Stimulated activated CD4-positive, alpha-beta T cell treated with anti-CD3 and anti-CD28 coated beads, Interleukin-4, amount 100 ng/mL, for 48 hours (primary cell): Measurements from ENCODE around the gene SSU72.
"Not testable (repeated sequence)": the region's sequence is repeated elsewhere in the genome, so short reads cannot be mapped to it uniquely, and the experiment has no call there.

Source experiments
- DNase-seq, 2 donors: peaks; one replicate each; pipeline ENCODE4 v3.0.0-alpha.2; 2020; ENCODE audit warnings: low read depth in 2 of 2

SSU72 gene

GRCh38 chr1:1529321-1529720, 45.3 kb downstream of the SSU72 start:
- DNase-seq = no peak

- DNase-seq = no peak
Observed at GRCh38 chr1:1528301-1529267, 46.1 kb downstream of the SSU72 start.

- no peak for DNase-seq
Observed at GRCh38 chr1:1527092-1527816, 47.4 kb downstream of the SSU72 start.

- DNase-seq = not testable (repeated sequence)
Observed at GRCh38 chr1:1526476-1526875, 48.2 kb downstream of the SSU72 start.

- not testable (repeated sequence) for DNase-seq
Observed at GRCh38 chr1:1524750-1525383, 49.8 kb downstream of the SSU72 start.

- not testable (repeated sequence) for DNase-seq
Observed at GRCh38 chr1:1523651-1524050, 51.0 kb downstream of the SSU72 start.

GRCh38 chr1:1523226-1523625, 51.4 kb downstream of the SSU72 start:
- not testable (repeated sequence) for DNase-seq

GRCh38 chr1:1522536-1522935, 52.1 kb downstream of the SSU72 start:
- not testable (repeated sequence) for DNase-seq

- DNase-seq = no peak
Observed at GRCh38 chr1:1521331-1521730, 53.3 kb downstream of the SSU72 start.

GRCh38 chr1:1519805-1520505, 54.7 kb downstream of the SSU72 start:
- DNase-seq = not testable (repeated sequence)

- not testable (repeated sequence) for DNase-seq
Observed at GRCh38 chr1:1518621-1519007, 56.0 kb downstream of the SSU72 start.

GRCh38 chr1:1517973-1518620, 56.6 kb downstream of the SSU72 start:
- no peak for DNase-seq

- DNase-seq = not testable (repeated sequence)
Observed at GRCh38 chr1:1516923-1517322, 57.7 kb downstream of the SSU72 start.

GRCh38 chr1:1514376-1514775, 60.3 kb downstream of the SSU72 start:
- DNase-seq = not testable (repeated sequence)

GRCh38 chr1:1513675-1514074, 61.0 kb downstream of the SSU72 start:
- DNase-seq = not testable (repeated sequence)

- DNase-seq = not testable (repeated sequence)
Observed at GRCh38 chr1:1512425-1512824, 62.2 kb downstream of the SSU72 start.

- peak; percentile 93 to 97 for DNase-seq
Observed at GRCh38 chr1:1511533-1512285, 63.0 kb downstream of the SSU72 start, which contains the start of gene ATAD3A. ATAD3A (plus strand) TSS chr1:1512162; CDS start chr1:1512269, 107 bp downstream.

GRCh38 chr1:1510912-1511532, 63.6 kb downstream of the SSU72 start:
- peak in 1 of 2 donors; percentile 9 for DNase-seq

GRCh38 chr1:1509465-1509850, 65.2 kb downstream of the SSU72 start:
- DNase-seq = not testable (repeated sequence)
